BLaER1 (cell line): ENCODE results near the gene CHCHD4.

Experiments
- H3K27ac ChIP-seq: shearing (Covaris generic); formaldehyde crosslinking; 2 replicates; pipeline ENCODE4 v1.8.1; 2022
- H3K27me3 ChIP-seq: shearing (Covaris generic); formaldehyde crosslinking; 2 replicates; pipeline ENCODE4 v1.8.1; 2022
- H3K36me3 ChIP-seq: shearing (Covaris generic); formaldehyde crosslinking; 2 replicates; pipeline ENCODE4 v1.8.1; 2022
- H3K4me1 ChIP-seq: shearing (Covaris generic); formaldehyde crosslinking; 2 replicates; pipeline ENCODE4 v1.8.1; 2022
- H3K4me2 ChIP-seq: shearing (Covaris generic); formaldehyde crosslinking; 2 replicates; pipeline ENCODE4 v1.8.1; 2022
- H3K4me3 ChIP-seq: shearing (Covaris generic); formaldehyde crosslinking; 2 replicates; pipeline ENCODE4 v1.8.1; 2022
- H3K9ac ChIP-seq: shearing (Covaris generic); formaldehyde crosslinking; 2 replicates; pipeline ENCODE4 v1.8.1; 2022
- H3K9me3 ChIP-seq: shearing (Covaris generic); formaldehyde crosslinking; 2 replicates; pipeline ENCODE4 v1.8.1; 2022
- H4K20me1 ChIP-seq: shearing (Covaris generic); formaldehyde crosslinking; 2 replicates; pipeline ENCODE4 v1.8.1; 2022
- Cebpa-rat ChIP-seq: shearing (Covaris generic); IDR thresholded peaks from 2 replicates; pipeline ENCODE4 v1.8.1; 2022

CHCHD4 gene

GRCh38 chr3:14143271-14144225 lies 18.9 kb upstream of the CHCHD4 start:
- H3K9ac ChIP-seq, result no peak overlapping the region
- H3K27ac ChIP-seq, result no peak overlapping the region
- no peak overlapping the region for H3K4me2 ChIP-seq
- H4K20me1 ChIP-seq, result peaks cover 47% of the 10 kb centered on the region; the same call in 1 of the 2 replicates
- H3K4me1 ChIP-seq, result peaks cover 13% of the 10 kb centered on the region
- no peaks in the 10 kb centered on the region for H3K9me3 ChIP-seq
- no peaks in the 10 kb centered on the region for H3K27me3 ChIP-seq
- H3K4me3 ChIP-seq, result no peak overlapping the region
- H3K36me3 ChIP-seq, result peaks cover 85% of the 10 kb centered on the region
- no peak for TF ChIP-seq Cebpa-rat

DNA sequence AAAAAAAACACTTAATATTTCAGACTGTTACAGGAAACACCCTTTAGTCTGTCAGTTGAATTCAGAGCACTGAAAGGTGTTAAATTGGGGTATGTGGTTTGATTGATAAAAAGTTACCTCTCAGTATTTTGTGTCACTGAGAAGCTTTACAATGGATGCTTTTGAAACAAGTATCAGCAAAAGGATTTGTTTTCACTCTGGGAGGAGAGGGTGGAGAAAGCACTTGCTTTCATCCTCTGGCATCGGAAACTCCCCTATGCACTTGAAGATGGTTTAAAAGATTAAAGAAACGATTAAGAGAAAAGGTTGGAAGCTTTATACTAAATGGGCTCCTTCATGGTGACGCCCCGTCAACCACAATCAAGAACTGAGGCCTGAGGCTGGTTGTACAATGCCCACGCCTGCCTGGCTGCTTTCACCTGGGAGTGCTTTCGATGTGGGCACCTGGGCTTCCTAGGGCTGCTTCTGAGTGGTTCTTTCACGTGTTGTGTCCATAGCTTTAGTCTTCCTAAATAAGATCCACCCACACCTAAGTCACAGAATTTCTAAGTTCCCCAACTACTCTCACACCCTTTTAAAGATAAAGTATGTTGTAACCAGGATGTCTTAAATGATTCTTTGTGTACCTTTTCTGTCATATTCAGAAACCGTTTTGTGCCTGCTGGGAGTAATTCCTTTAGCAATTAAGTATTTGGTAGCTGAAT lies 18.0 kb upstream of the CHCHD4 start:
- peaks cover 85% of the 10 kb centered on the region for H3K36me3 ChIP-seq

GRCh38 chr3:14141602-14142341 lies 17.1 kb upstream of the CHCHD4 start:
- Histone ChIP-seq H3K9ac (no peak overlapping the region), H3K36me3 (peaks cover 85% of the 10 kb centered on the region), H3K4me3 (no peak overlapping the region), H3K4me2 (no peak overlapping the region), H3K27me3 (no peaks in the 10 kb centered on the region), H3K9me3 (no peaks in the 10 kb centered on the region), H4K20me1 (peaks cover 57% of the 10 kb centered on the region; the same call in 1 of the 2 replicates), H3K4me1 (peaks cover 13% of the 10 kb centered on the region), H3K27ac (no peak overlapping the region)
- no peak for TF ChIP-seq Cebpa-rat

More for the DNA sequence above, 18.0 kb upstream of the CHCHD4 start:
- Histone ChIP-seq H4K20me1 (peaks cover 55% of the 10 kb centered on the region; the same call in 1 of the 2 replicates), H3K4me2 (no peak overlapping the region), H3K27me3 (no peaks in the 10 kb centered on the region), H3K4me1 (peaks cover 13% of the 10 kb centered on the region), H3K9ac (no peak overlapping the region), H3K27ac (no peak overlapping the region), H3K4me3 (no peak overlapping the region), H3K9me3 (no peaks in the 10 kb centered on the region)
- TF ChIP-seq Cebpa-rat, result no peak

DNA sequence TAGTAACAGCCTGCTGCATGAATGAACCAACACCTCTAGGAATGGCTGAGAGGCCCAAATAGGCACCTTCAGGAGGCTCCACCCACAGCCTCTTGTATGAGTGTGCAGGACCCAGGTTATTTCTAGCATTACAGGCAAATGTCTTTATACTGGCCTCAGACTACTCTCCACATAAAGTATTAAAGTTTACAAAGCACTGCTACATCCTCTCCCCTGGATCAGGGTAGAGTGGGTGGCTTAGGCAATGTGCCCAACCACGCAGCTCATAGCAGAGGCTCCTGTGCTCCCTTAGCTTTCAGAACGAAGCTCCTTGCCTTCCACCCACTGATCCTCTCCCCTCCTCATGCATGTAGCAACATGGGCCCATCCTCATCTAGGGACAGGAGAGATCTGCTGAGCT lies 16.5 kb upstream of the CHCHD4 start:
- Histone ChIP-seq H3K9ac (no peak overlapping the region), H4K20me1 (peaks cover 54% of the 10 kb centered on the region; the same call in 1 of the 2 replicates), H3K4me2 (no peak overlapping the region), H3K36me3 (peaks cover 85% of the 10 kb centered on the region), H3K27ac (no peak overlapping the region), H3K4me1 (peaks cover 13% of the 10 kb centered on the region), H3K9me3 (no peaks in the 10 kb centered on the region), H3K4me3 (no peak overlapping the region), H3K27me3 (no peaks in the 10 kb centered on the region)
- no peak for TF ChIP-seq Cebpa-rat

DNA sequence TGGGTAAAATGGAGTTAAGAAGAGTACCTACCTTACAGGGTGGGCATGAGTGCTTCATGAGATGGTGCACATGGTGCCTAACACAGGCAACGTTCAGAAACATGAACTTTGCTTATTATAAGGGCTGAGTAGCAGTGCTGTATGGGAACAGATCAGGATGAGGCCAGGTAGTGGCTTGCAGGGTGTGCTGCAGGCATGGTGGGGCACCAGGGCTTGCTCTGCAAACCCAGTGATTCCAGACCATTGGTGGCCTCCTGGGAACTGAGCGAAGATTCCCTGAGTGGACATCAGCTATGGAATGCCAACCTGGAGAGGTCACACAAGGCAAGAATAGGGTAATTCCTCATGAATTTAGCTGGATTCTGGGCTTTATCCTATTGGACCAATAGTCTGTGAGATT lies 16.0 kb upstream of the CHCHD4 start:
- H3K4me1 ChIP-seq, result peaks cover 13% of the 10 kb centered on the region
- no peak overlapping the region for H3K9ac ChIP-seq
- peaks cover 50% of the 10 kb centered on the region; the same call in 1 of the 2 replicates for H4K20me1 ChIP-seq
- no peaks in the 10 kb centered on the region for H3K9me3 ChIP-seq
- TF ChIP-seq Cebpa-rat, result no peak
- H3K27me3 ChIP-seq, result no peaks in the 10 kb centered on the region
- peaks cover 85% of the 10 kb centered on the region for H3K36me3 ChIP-seq
- no peak overlapping the region for H3K4me3 ChIP-seq
- H3K27ac ChIP-seq, result no peak overlapping the region
- no peak overlapping the region for H3K4me2 ChIP-seq

GRCh38 chr3:14139771-14140170 lies 15.1 kb upstream of the CHCHD4 start:
- Histone ChIP-seq H3K27ac (no peak overlapping the region), H3K4me3 (no peak overlapping the region), H3K27me3 (no peaks in the 10 kb centered on the region), H3K9me3 (no peaks in the 10 kb centered on the region), H3K36me3 (peaks cover 88% of the 10 kb centered on the region), H4K20me1 (peaks cover 47% of the 10 kb centered on the region; the same call in 1 of the 2 replicates), H3K9ac (no peak overlapping the region), H3K4me1 (peaks cover 9% of the 10 kb centered on the region), H3K4me2 (no peak overlapping the region)
- TF ChIP-seq Cebpa-rat, result no peak

DNA sequence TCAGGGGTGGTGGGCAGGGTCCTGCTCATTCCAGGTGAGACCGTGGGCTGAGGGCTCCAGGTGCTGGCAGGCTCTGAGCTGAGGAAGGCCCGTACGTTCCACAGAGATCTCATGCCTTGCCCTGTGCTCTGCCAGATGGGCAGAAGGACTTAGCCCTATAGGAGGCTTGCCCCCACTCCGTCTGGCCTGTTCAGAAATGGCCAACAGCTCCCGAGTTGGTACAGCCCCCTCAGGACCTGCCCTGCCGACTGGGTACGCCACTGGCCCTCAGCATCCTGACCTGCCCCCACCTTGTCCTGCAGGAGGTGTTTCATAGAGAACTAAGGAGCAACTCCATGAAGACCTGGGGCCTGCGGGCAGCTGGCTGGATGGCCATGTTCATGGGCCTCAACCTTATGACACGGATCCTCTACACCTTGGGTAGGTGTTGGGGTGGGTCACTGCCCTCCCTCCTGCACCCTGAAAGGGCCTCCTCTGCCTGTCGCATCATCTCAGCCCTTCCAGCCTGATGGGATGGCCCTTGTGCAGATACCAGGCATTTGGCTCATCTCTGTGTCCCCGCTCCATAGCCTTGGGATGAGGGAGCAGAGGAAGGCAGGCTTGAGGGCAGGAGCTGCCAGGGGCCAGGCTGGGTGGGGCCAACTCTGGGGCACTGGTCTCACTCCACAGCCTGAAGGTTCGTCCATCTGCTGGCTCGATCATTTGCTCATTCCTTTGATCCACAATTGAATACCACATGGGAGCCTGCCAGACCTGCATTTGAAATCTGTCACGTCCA lies 14.4 kb upstream of the CHCHD4 start:
- no peak overlapping the region for H3K27ac ChIP-seq
- no peaks in the 10 kb centered on the region for H3K9me3 ChIP-seq
- H3K36me3 ChIP-seq, result peaks cover 95% of the 10 kb centered on the region

DNA sequence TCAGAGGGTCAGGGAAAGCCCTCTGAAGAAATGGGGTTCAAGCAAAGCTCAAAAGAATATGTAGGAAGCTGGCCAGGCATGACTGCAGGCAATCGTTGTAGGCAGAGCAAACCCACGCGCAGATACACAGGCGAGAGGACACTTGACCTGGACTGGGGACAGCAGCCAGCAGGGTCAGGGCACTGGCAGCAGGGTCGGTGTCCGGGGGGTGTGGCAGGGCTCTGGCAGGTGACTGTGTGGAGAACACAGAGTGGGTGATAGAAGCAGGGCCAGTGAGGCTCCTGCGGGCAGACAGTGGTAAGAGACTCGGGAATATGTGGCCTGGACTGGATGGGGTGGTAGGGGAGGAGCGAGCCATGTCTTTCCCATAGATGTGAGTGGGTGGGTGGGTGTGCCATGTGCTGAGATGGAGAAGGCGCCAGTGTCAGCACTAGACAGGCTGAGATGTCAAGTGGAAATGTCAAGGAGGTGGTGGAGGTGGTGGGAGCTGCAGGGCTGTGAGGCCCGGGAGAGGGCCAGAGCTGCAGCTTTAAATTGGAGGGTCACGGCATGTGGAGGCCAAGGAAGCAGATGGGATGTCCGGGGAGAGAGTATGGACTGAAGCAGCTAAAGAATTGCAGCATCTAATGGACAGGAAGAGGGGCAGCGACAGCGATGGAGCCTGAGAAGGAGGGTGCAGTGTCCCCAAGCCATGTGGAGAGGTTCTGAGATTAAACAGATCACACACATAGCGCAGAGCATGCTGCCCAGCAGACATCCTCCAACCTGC lies 13.6 kb upstream of the CHCHD4 start:
- no peak overlapping the region for H3K4me2 ChIP-seq
- no peaks in the 10 kb centered on the region for H3K4me1 ChIP-seq
- no peaks in the 10 kb centered on the region for H3K27me3 ChIP-seq
- H4K20me1 ChIP-seq, result peaks cover 42% of the 10 kb centered on the region; the same call in 1 of the 2 replicates
- H3K9ac ChIP-seq, result no peak overlapping the region
- TF ChIP-seq Cebpa-rat, result no peak
- H3K4me3 ChIP-seq, result no peak overlapping the region
- H3K36me3 ChIP-seq, result peaks cover 100% of the 10 kb centered on the region
- H3K27ac ChIP-seq, result no peak overlapping the region
- no peaks in the 10 kb centered on the region for H3K9me3 ChIP-seq

More for the DNA sequence above, 14.4 kb upstream of the CHCHD4 start:
- no peak for TF ChIP-seq Cebpa-rat
- no peak overlapping the region for H3K4me2 ChIP-seq
- H4K20me1 ChIP-seq, result peaks cover 45% of the 10 kb centered on the region; the same call in 1 of the 2 replicates
- no peak overlapping the region for H3K4me3 ChIP-seq
- no peak overlapping the region for H3K9ac ChIP-seq
- H3K4me1 ChIP-seq, result peaks cover 2% of the 10 kb centered on the region; the same call in 1 of the 2 replicates
- H3K27me3 ChIP-seq, result no peaks in the 10 kb centered on the region
